ENCODE results near the gene ZNF75A. TPM values are rescaled to one million over a fixed set of nuclear protein-coding genes. Genes with fewer than 3 reads are reported as not detected.

ZNF75A gene
- total and polyA plus RNA-seq, 2 experiments from 2014 or later, result 29.6 to 36.9 TPM

DNA sequence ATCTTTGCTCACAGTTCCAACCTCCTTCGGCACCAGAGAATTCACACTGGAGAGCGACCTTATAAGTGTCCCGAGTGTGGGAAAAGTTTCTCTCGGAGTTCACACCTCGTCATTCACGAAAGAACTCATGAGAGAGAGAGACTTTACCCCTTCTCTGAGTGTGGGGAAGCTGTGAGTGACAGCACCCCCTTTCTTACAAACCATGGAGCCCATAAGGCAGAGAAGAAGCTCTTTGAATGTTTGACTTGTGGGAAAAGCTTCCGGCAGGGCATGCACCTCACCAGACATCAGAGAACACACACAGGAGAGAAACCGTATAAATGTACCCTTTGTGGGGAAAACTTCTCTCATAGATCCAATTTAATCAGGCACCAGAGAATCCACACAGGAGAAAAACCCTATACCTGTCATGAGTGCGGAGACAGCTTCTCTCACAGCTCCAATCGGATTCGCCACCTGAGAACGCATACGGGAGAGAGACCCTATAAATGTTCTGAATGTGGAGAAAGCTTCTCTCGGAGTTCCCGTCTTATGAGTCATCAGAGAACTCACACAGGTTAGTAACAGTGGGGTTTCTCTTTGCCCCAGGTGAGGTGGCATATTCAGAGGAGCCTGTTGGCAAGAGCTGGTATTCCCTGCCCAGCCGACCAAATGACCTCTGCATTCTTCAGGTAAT lies 15.2 kb upstream of the ZNF75A start (continued):
- TF ChIP-seq, protein P1, sequence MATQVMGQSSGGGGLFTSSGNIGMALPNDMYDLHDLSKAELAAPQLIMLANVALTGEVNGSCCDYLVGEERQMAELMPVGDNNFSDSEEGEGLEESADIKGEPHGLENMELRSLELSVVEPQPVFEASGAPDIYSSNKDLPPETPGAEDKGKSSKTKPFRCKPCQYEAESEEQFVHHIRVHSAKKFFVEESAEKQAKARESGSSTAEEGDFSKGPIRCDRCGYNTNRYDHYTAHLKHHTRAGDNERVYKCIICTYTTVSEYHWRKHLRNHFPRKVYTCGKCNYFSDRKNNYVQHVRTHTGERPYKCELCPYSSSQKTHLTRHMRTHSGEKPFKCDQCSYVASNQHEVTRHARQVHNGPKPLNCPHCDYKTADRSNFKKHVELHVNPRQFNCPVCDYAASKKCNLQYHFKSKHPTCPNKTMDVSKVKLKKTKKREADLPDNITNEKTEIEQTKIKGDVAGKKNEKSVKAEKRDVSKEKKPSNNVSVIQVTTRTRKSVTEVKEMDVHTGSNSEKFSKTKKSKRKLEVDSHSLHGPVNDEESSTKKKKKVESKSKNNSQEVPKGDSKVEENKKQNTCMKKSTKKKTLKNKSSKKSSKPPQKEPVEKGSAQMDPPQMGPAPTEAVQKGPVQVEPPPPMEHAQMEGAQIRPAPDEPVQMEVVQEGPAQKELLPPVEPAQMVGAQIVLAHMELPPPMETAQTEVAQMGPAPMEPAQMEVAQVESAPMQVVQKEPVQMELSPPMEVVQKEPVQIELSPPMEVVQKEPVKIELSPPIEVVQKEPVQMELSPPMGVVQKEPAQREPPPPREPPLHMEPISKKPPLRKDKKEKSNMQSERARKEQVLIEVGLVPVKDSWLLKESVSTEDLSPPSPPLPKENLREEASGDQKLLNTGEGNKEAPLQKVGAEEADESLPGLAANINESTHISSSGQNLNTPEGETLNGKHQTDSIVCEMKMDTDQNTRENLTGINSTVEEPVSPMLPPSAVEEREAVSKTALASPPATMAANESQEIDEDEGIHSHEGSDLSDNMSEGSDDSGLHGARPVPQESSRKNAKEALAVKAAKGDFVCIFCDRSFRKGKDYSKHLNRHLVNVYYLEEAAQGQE (IDR thresholded peaks at IDR 0.05; ENCODE audit: unreplicated experiment), result no peak
- TF ChIP-seq EZH2phosphoT487 (IDR thresholded peaks at IDR 0.05; ENCODE audit: unreplicated experiment) (no peak), ZNF114 (CRISPR knock-in tag; IDR thresholded peaks at IDR 0.05) (no peak), NANOG (IDR thresholded peaks at IDR 0.05; ENCODE audit: borderline replicate concordance) (no peak), POLR2AphosphoS5 (IDR thresholded peaks at IDR 0.05; ENCODE audit: low read depth) (no peak)
- TF ChIP-seq, protein P2, sequence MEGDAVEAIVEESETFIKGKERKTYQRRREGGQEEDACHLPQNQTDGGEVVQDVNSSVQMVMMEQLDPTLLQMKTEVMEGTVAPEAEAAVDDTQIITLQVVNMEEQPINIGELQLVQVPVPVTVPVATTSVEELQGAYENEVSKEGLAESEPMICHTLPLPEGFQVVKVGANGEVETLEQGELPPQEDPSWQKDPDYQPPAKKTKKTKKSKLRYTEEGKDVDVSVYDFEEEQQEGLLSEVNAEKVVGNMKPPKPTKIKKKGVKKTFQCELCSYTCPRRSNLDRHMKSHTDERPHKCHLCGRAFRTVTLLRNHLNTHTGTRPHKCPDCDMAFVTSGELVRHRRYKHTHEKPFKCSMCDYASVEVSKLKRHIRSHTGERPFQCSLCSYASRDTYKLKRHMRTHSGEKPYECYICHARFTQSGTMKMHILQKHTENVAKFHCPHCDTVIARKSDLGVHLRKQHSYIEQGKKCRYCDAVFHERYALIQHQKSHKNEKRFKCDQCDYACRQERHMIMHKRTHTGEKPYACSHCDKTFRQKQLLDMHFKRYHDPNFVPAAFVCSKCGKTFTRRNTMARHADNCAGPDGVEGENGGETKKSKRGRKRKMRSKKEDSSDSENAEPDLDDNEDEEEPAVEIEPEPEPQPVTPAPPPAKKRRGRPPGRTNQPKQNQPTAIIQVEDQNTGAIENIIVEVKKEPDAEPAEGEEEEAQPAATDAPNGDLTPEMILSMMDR (conservative IDR thresholded peaks at IDR 0.05; ENCODE audit: low read depth in 2 of 2), result no peak

DNA sequence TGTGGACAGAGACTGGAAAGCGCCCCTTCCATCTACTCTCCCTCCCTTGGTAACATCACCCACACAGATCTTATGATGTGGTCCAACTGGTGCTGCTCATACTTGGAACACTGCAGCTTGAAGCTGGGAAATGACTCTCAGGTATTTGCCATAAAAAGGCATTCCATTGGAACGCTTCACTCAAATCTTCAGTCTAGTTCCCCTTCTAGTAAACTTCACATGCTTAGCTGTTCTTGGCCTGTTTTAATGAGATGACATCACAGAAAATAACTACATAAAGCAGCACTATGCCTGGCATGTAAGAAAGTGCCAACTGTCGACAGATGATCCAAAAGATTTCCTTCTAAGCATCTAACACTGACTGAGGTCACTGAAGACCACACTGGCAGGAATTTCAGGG lies 12.7 kb upstream of the ZNF75A start:
- Mint-ChIP-seq H3K36me3 (ENCODE audit: low read depth) (peaks cover 90% of the 10 kb centered on the region), H3K4me3 (no peak overlapping the region; the same call in 2 of the 3 replicates), H3K27ac (no peak overlapping the region), H3K4me1 (no peaks in the 10 kb centered on the region; the same call in 2 of the 3 replicates), H3K9me3 (peaks cover 85% of the 10 kb centered on the region), H3K27me3 (ENCODE audit: insufficient read depth, low read depth, poor library complexity) (peaks cover 20% of the 10 kb centered on the region)
- Histone ChIP-seq H3K27ac (ENCODE audit: low read depth) (no peak overlapping the region), H4K20me1 (replicated peaks; ENCODE audit: insufficient read depth) (no peaks in the 10 kb centered on the region), H3K79me2 (replicated peaks; ENCODE audit: insufficient read depth) (peaks cover 50% of the 10 kb centered on the region), H3K27me3 (ENCODE audit: insufficient read depth) (no peaks in the 10 kb centered on the region), H3K4me3 (no peak overlapping the region), H2AFZ (no peak overlapping the region), H3F3A (replicated peaks; ENCODE audit: low read depth) (no peaks in the 10 kb centered on the region; the same call in 1 of the 2 replicates), H3K4me2 (no peak overlapping the region), H3K36me3 (ENCODE audit: insufficient read depth) (peaks cover 36% of the 10 kb centered on the region), H3K9me2 (ENCODE audit: insufficient read depth) (no peaks in the 10 kb centered on the region; the same call in 1 of the 2 replicates), H3K4me1 (ENCODE audit: insufficient read depth) (no peaks in the 10 kb centered on the region)
- no peak for TF ChIP-seq EZH2phosphoT487 (IDR thresholded peaks at IDR 0.05; ENCODE audit: unreplicated experiment)
- no peak for TF ChIP-seq ZNF331 (CRISPR knock-in tag; IDR thresholded peaks at IDR 0.05; ENCODE audit: low read depth)
- TF ChIP-seq ZNF114 (CRISPR knock-in tag; IDR thresholded peaks at IDR 0.05), result no peak
- TF ChIP-seq CREB1 (CRISPR knock-in tag; IDR thresholded peaks at IDR 0.05; ENCODE audit: low read depth), result no peak
- TF ChIP-seq, protein P1 (IDR thresholded peaks at IDR 0.05; ENCODE audit: unreplicated experiment), result no peak
- TF ChIP-seq, protein P2 (conservative IDR thresholded peaks at IDR 0.05; ENCODE audit: low read depth in 2 of 2), result no peak
- no peak for TF ChIP-seq POLR2AphosphoS5 (IDR thresholded peaks at IDR 0.05; ENCODE audit: low read depth)
- TF ChIP-seq STAT1 (IDR thresholded peaks at IDR 0.05; ENCODE audit: unreplicated experiment), result no peak
- no peak for ATAC-seq
- no peak for DNase-seq (ENCODE audit: low spot score)
